IMR-90 (cell line): ENCODE results near the gene ITPR3. TPM values are rescaled to one million over a fixed set of nuclear protein-coding genes. Genes with fewer than 3 reads are reported as not detected.

ENCODE experiments used
- ATAC-seq: fragments of 200-7000 bp; cut with Tn5 transposase; 2 replicates; pipeline ENCODE4 v1.9.1; 2020; ENCODE audit warnings: low read depth, mild to moderate bottlenecking, moderate library complexity
- BruUV-seq: library from RNA; stranded (reverse); fragments of 400-500 nt; replicated peaks from 2 replicates; lab custom pipeline; 2021; lab: Mats Ljungman, UMichigan
- CTCF ChIA-PET: fragments of 300-600 bp; formaldehyde crosslinking; extraction: SDS; loops from one replicate; lab custom pipeline; 2021; ENCODE audit warnings: antibody characterized with exemption; lab: Yijun Ruan, JAX
- POLR2A ChIA-PET: fragments of 300-600 bp; sonication (Branson Sonifier 250); formaldehyde crosslinking; loops from one replicate; lab custom pipeline; 2022; ENCODE audit warnings: antibody characterized with exemption; ENCODE audit not compliant: unreplicated experiment; lab: Charles Lee
- DNase-seq: peaks from one replicate; pipeline ENCODE4 v3.0.0; 2013
- H2AFZ ChIP-seq: replicated peaks from 2 replicates; pipeline ENCODE3; 2013; ENCODE audit warnings: low read length, mild to moderate bottlenecking; ENCODE audit not compliant: poor library complexity
- H2AK5ac ChIP-seq: 2 replicates; pipeline ENCODE4 v1.6.1; 2013; ENCODE audit warnings: low read depth, low read length, inconsistent platforms
- H2AK9ac ChIP-seq: replicated peaks from 2 replicates; pipeline ENCODE3; 2013; ENCODE audit warnings: mild to moderate bottlenecking, low read depth, low read length, moderate library complexity; ENCODE audit not compliant: poor library complexity
- H2BK120ac ChIP-seq: 2 replicates; pipeline ENCODE4 v1.6.1; 2013; ENCODE audit warnings: low read depth, low read length, inconsistent platforms
- H2BK15ac ChIP-seq: 3 replicates; pipeline ENCODE4 v1.6.1; 2013; ENCODE audit warnings: low read depth, low read length, inconsistent platforms
- H2BK20ac ChIP-seq: 2 replicates; pipeline ENCODE4 v1.6.1; 2013; ENCODE audit warnings: low read depth, mild to moderate bottlenecking, inconsistent platforms, low read length, moderate library complexity
- H2BK5ac ChIP-seq: 2 replicates; pipeline ENCODE4 v1.6.1; 2013; ENCODE audit warnings: mild to moderate bottlenecking, low read depth, low read length, inconsistent platforms; ENCODE audit not compliant: poor library complexity, severe bottlenecking
- H3K14ac ChIP-seq: replicated peaks from 2 replicates; pipeline ENCODE4 v1.6.1; 2013; ENCODE audit warnings: low read depth, low read length, inconsistent platforms
- H3K18ac ChIP-seq: 2 replicates; pipeline ENCODE4 v1.6.1; 2013; ENCODE audit warnings: low read depth, low read length, control low read depth
- H3K23ac ChIP-seq: 2 replicates; pipeline ENCODE4 v1.6.1; 2013; ENCODE audit warnings: low read depth, low read length, inconsistent platforms
- H3K27ac ChIP-seq: 2 replicates; pipeline ENCODE4 v1.5.1; 2013; ENCODE audit warnings: mild to moderate bottlenecking, control low read depth, low read length; ENCODE audit not compliant: insufficient read depth
- H3K27me3 ChIP-seq: 2 replicates; pipeline ENCODE4 v1.6.1; 2013; ENCODE audit warnings: low read length; ENCODE audit not compliant: control insufficient read depth, insufficient read depth
- H3K36me3 ChIP-seq: 2 replicates; pipeline ENCODE4 v1.6.1; 2013; ENCODE audit warnings: low read length, mixed read lengths; ENCODE audit not compliant: control insufficient read depth, insufficient read depth
- H3K4ac ChIP-seq: 2 replicates; pipeline ENCODE4 v1.6.1; 2013; ENCODE audit warnings: low read depth, low read length, inconsistent platforms
- H3K4me1 ChIP-seq: 2 replicates; pipeline ENCODE4 v1.6.1; 2013; ENCODE audit warnings: low read length, mixed read lengths; ENCODE audit not compliant: control insufficient read depth, insufficient read depth
- H3K4me2 ChIP-seq: 2 replicates; pipeline ENCODE4 v1.6.1; 2013; ENCODE audit warnings: low read depth, mild to moderate bottlenecking, control low read depth, low read length, moderate library complexity
- H3K4me3 ChIP-seq: 2 replicates; pipeline ENCODE4 v1.5.1; 2013; ENCODE audit warnings: low read depth, mild to moderate bottlenecking, control low read depth, low read length, moderate library complexity; ENCODE audit not compliant: insufficient read depth
- H3K56ac ChIP-seq: 2 replicates; pipeline ENCODE4 v1.6.1; 2013; ENCODE audit warnings: low read length, inconsistent platforms; ENCODE audit not compliant: insufficient read depth; ENCODE audit errors: extremely low read depth
- H3K79me1 ChIP-seq, 2 experiments: 2 replicates each; pipeline ENCODE4 v1.6.1; 2013; ENCODE audit warnings: low read length in 2 of 2, inconsistent platforms in 1 of 2, low read depth in 1 of 2
- H3K9ac ChIP-seq: 2 replicates; pipeline ENCODE4 v1.6.1; 2013; ENCODE audit warnings: low read depth, low read length, control low read depth
- H3K9me1 ChIP-seq: 2 replicates; pipeline ENCODE4 v1.6.1; 2013; ENCODE audit warnings: low read length, inconsistent platforms; ENCODE audit not compliant: insufficient read depth
- H3K9me3 ChIP-seq: 2 replicates; pipeline ENCODE4 v1.6.1; 2013; ENCODE audit warnings: low read length; ENCODE audit not compliant: control insufficient read depth, insufficient read depth
- H4K20me1 ChIP-seq: 2 replicates; pipeline ENCODE4 v1.6.1; 2013; ENCODE audit warnings: low read length, inconsistent platforms; ENCODE audit not compliant: insufficient read depth
- H4K5ac ChIP-seq: 2 replicates; pipeline ENCODE4 v1.6.1; 2013; ENCODE audit warnings: mild to moderate bottlenecking, low read depth, low read length, control low read depth
- H4K8ac ChIP-seq, 2 experiments: 2 replicates each; pipeline ENCODE4 v1.6.1; 2013; ENCODE audit warnings: low read depth in 2 of 2, low read length in 2 of 2, control low read depth in 1 of 2, inconsistent platforms in 1 of 2
- H4K91ac ChIP-seq: 2 replicates; pipeline ENCODE4 v1.6.1; 2013; ENCODE audit warnings: low read depth, low read length, inconsistent platforms; ENCODE audit not compliant: insufficient read depth
- NFE2L2 ChIP-seq: fragments of 150-350 bp; IDR thresholded peaks from 2 replicates; pipeline ENCODE4 v1.6.1; 2016; ENCODE audit warnings: low read depth, mild to moderate bottlenecking, low read length
- WGBS, 2 experiments: methylation state at CpG; one replicate each; pipeline versions ENCODE4 v1.1.5 to v1.1.7; 2013; ENCODE audit warnings: missing lambda C conversion rate in 2 of 2; ENCODE audit not compliant: insufficient read length in 1 of 2; ENCODE audit errors: extremely low coverage in 2 of 2; 5-methylcytosine and 5-hydroxymethylcytosine counted together
- dilution Hi-C: fragments of 300-500 bp; cut with HindIII; formaldehyde crosslinking; loops from one replicate; pipeline ENCODE4 v1.14.3; 2018; ENCODE audit warnings: low sequenced_read_pairs; ENCODE audit not compliant: unreplicated experiment
- in situ Hi-C: fragments of 300-500 bp; cut with MboI; formaldehyde crosslinking; loops from 3 replicates; pipeline ENCODE4 v1.14.3; 2019; ENCODE audit warnings: low sequenced_read_pairs, inconsistent platforms, mixed read lengths
- intact Hi-C: fragments of 100-400 bp; cut with micrococcal nuclease; formaldehyde crosslinking; loops from 2 replicates; pipeline ENCODE4 v1.10.0; 2022
- polyA plus RNA-seq, 3 experiments: library from polyadenylated mRNA; depleted of rRNA; stranded (reverse); fragments of >200 nt; gene quantifications; 2 replicates each; pipeline ENCODE4 v1.2.3, GENCODE V29; 2012; ENCODE audit warnings: low replicate concordance in 1 of 3
- total RNA-seq: library from RNA; depleted of rRNA; stranded (reverse); fragments of >200 nt; gene quantifications from 2 replicates; pipeline ENCODE4 v1.2.3, GENCODE V29; 2012
- TF ChIP-seq, protein P1 (sequence below): fragments of 150-350 bp; IDR thresholded peaks from 2 replicates; pipeline ENCODE4 v1.6.1; 2017; ENCODE audit warnings: mild to moderate bottlenecking, antibody characterized with exemption, low read length, low read depth
- TF ChIP-seq, protein P2 (sequence below): conservative IDR thresholded peaks from 2 replicates; pipeline ENCODE4 v1.5.1; 2012; ENCODE audit warnings: mild to moderate bottlenecking, low read depth, low read length, improper control_type of control experiment

ITPR3 gene
- total and polyA plus RNA-seq, 2 of the 4 experiments (the other 2 are of a cell fraction), result 1.6 to 3.7 TPM

DNA sequence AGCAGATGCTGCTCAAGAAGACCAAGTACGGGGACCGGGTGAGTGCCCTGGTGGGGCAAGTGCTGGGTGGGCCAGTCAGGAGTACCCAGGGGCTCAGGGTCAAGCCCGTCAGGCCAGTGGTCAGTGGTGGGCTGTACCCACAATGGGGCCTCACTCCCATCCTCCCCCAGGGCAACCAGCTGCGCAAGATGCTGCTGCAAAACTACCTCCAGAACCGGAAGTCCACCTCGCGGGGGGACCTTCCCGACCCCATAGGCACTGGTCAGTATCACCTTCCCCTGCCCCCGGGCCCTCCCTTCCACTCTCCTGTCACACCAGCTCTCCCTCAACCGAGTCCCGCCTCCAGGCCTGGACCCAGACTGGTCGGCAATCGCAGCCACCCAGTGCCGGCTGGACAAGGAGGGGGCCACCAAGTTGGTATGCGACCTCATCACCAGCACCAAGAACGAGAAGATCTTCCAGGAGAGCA is 63.3 kb downstream of the ITPR3 start:
- Histone ChIP-seq H4K91ac (no peak overlapping the region), H2BK15ac (no peak overlapping the region), H3K23ac (no peak overlapping the region), H3K4me3 (no peak overlapping the region), H4K5ac (no peak overlapping the region), H2BK5ac (no peak overlapping the region), H3K9me1 (no peaks in the 10 kb centered on the region), H2BK120ac (no peak overlapping the region), H3K4ac (no peak overlapping the region), H3K56ac (no peak overlapping the region), H2AK5ac (no peak overlapping the region), H3K9ac (no peak overlapping the region), H2AFZ (no peak overlapping the region), H3K27ac (no peak overlapping the region), H4K20me1 (no peaks in the 10 kb centered on the region), H3K79me1 (no peaks in the 10 kb centered on the region), H3K36me3 (peaks cover 8% of the 10 kb centered on the region), H4K8ac (no peak overlapping the region), H3K9me3 (no peaks in the 10 kb centered on the region), H3K4me2 (no peak overlapping the region), H2AK9ac (peak overlapping the region; percentile 5), H3K18ac (no peak overlapping the region), H3K27me3 (no peaks in the 10 kb centered on the region), H3K4me1 (no peaks in the 10 kb centered on the region), H2BK20ac (no peak overlapping the region), H3K14ac (no peak overlapping the region)
- no peak for DNase-seq
- POLR2A ChIA-PET, result no interaction called here
- 100% methylated on average over 3 of the region's 16 CpGs; no CpG with 5 or more reads in 1 of the 2 experiments for WGBS, 2 experiments
- no peak for ATAC-seq
- CTCF ChIA-PET, result no interaction called here
- BruUV-seq, result no TSS peak
- TF ChIP-seq, protein P1, sequence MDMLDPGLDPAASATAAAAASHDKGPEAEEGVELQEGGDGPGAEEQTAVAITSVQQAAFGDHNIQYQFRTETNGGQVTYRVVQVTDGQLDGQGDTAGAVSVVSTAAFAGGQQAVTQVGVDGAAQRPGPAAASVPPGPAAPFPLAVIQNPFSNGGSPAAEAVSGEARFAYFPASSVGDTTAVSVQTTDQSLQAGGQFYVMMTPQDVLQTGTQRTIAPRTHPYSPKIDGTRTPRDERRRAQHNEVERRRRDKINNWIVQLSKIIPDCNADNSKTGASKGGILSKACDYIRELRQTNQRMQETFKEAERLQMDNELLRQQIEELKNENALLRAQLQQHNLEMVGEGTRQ, result no peak
- TF ChIP-seq, protein P2, sequence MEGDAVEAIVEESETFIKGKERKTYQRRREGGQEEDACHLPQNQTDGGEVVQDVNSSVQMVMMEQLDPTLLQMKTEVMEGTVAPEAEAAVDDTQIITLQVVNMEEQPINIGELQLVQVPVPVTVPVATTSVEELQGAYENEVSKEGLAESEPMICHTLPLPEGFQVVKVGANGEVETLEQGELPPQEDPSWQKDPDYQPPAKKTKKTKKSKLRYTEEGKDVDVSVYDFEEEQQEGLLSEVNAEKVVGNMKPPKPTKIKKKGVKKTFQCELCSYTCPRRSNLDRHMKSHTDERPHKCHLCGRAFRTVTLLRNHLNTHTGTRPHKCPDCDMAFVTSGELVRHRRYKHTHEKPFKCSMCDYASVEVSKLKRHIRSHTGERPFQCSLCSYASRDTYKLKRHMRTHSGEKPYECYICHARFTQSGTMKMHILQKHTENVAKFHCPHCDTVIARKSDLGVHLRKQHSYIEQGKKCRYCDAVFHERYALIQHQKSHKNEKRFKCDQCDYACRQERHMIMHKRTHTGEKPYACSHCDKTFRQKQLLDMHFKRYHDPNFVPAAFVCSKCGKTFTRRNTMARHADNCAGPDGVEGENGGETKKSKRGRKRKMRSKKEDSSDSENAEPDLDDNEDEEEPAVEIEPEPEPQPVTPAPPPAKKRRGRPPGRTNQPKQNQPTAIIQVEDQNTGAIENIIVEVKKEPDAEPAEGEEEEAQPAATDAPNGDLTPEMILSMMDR, result no peak
- no peak for TF ChIP-seq NFE2L2
- intact Hi-C loops, result no loop called here
- in situ Hi-C loops, result no loop called here
- dilution Hi-C loops, result no loop called here
